Stomach (tissue), 4 donors: Measurements from ENCODE around the gene MFAP5.

Source experiments
- CTCF ChIP-seq, 7 experiments: fragments of 450-650 bp in 4 of 7; fragments of 200-600 bp in 3 of 7; sonication (generic) in 3 of 7; IDR thresholded peaks; one replicate each; pipeline ENCODE4 v1.5.1; 2016 to 2019; ENCODE audit warnings: antibody characterized with exemption in 7 of 7, control low read depth in 2 of 7, mild to moderate bottlenecking in 1 of 7
- EP300 ChIP-seq: sonication (generic); formaldehyde crosslinking; IDR thresholded peaks from one replicate; pipeline ENCODE4 v1.6.1; 2017; ENCODE audit warnings: antibody characterized with exemption
- POLR2A ChIP-seq, 4 donors: fragments of 450-650 bp; IDR thresholded peaks; one replicate each; pipeline ENCODE4 v1.6.1; 2016; ENCODE audit warnings: antibody characterized with exemption in 4 of 4, control low read depth in 2 of 4, mild to moderate bottlenecking in 1 of 4, moderate library complexity in 1 of 4
- POLR2AphosphoS5 ChIP-seq, 3 donors: sonication (generic); formaldehyde crosslinking; IDR thresholded peaks; one replicate each; pipeline ENCODE4 v1.6.1; 2016; ENCODE audit warnings: antibody characterized with exemption in 3 of 3

GRCh38 chr12:8697120-8697475 lies 34.5 kb upstream of the MFAP5 start:
- TF ChIP-seq CTCF (IDR thresholded peaks at IDR 0.05) (no peak), POLR2AphosphoS5 (IDR thresholded peaks at IDR 0.05) (no peak), POLR2A (IDR thresholded peaks at IDR 0.05) (no peak), EP300 (no peak)
